ENCODE measurements around the gene CDCA3.

CDCA3 gene

GRCh38 chr12:6809056-6809455 is 42.0 kb downstream of the CDCA3 start:
- WGBS, 2 donors (ENCODE audit: extremely low coverage in 2 of 2, insufficient read length in 2 of 2, insufficient replicate concordance in 1 of 2), result no CpG with 5 or more reads among the region's 10 CpGs
- DNase-seq (ENCODE audit: low spot score), result no peak

GRCh38 chr12:6807170-6807569 is 43.9 kb downstream of the CDCA3 start:
- Histone ChIP-seq H4K8ac (ENCODE audit: low read depth, low read length) (no peak overlapping the region), H3K4me3 (ENCODE audit: low read length in 2 of 2) (no peak overlapping the region), H3K4me2 (ENCODE audit: insufficient read depth, low read length, poor library complexity, severe bottlenecking) (no peak overlapping the region), H3K9ac (ENCODE audit: low read depth, low read length, poor library complexity) (no peak overlapping the region), H2BK120ac (ENCODE audit: low read depth, low read length) (no peak overlapping the region), H3K79me1 (ENCODE audit: low read depth, low read length) (no peaks in the 10 kb centered on the region), H2BK15ac (ENCODE audit: low read length) (no peak overlapping the region), H3K14ac (ENCODE audit: low read length) (no peak overlapping the region), H3K27ac (replicated peaks; ENCODE audit: low read length) (no peak overlapping the region), H2AK5ac (ENCODE audit: low read depth, low read length) (no peak overlapping the region), H3K36me3 (replicated peaks in 1 of 2; ENCODE audit: control insufficient read depth in 2 of 2, insufficient read depth in 2 of 2, low read length in 2 of 2) (no peaks in the 10 kb centered on the region), H4K91ac (ENCODE audit: low read depth, low read length, poor library complexity) (no peak overlapping the region), H3K4ac (ENCODE audit: low read length) (no peak overlapping the region), H2BK12ac (ENCODE audit: low read length) (no peak overlapping the region), H3K18ac (ENCODE audit: low read length) (no peak overlapping the region), H2BK5ac (ENCODE audit: low read length) (no peak overlapping the region), H2AFZ (ENCODE audit: low read length) (no peak overlapping the region), H3K4me1 (ENCODE audit: control insufficient read depth in 2 of 2, insufficient read depth in 1 of 2, low read depth in 1 of 2, low read length in 2 of 2) (no peaks in the 10 kb centered on the region), H3K23ac (ENCODE audit: low read depth, low read length, poor library complexity) (no peak overlapping the region), H3K9me3 (replicated peaks in 1 of 2; ENCODE audit: control insufficient read depth in 2 of 2, insufficient read depth in 1 of 2, low read depth in 1 of 2, low read length in 2 of 2) (peaks cover 0 to 6% of the 10 kb centered on the region in 2 donors), H3K27me3 (ENCODE audit: control insufficient read depth in 3 of 3, insufficient read depth in 3 of 3, low read depth in 1 of 3, low read length in 3 of 3) (no peaks in the 10 kb centered on the region)
- DNase-seq (ENCODE audit: low spot score), result no peak
- WGBS, 2 donors (ENCODE audit: extremely low coverage in 2 of 2, insufficient read length in 2 of 2, insufficient replicate concordance in 1 of 2), result no CpG with 5 or more reads among the region's 1 CpG

More at GRCh38 chr12:6809056-6809455, 42.0 kb downstream of the CDCA3 start:
- Histone ChIP-seq H3K4me3 (ENCODE audit: low read length in 2 of 2) (no peak overlapping the region), H2BK15ac (ENCODE audit: low read length) (peak overlapping the region; percentile 62), H3K23ac (ENCODE audit: low read depth, low read length, poor library complexity) (no peak overlapping the region), H2AFZ (ENCODE audit: low read length) (peak overlapping the region; percentile 31), H3K4me1 (ENCODE audit: control insufficient read depth in 2 of 2, insufficient read depth in 1 of 2, low read depth in 1 of 2, low read length in 2 of 2) (no peaks in the 10 kb centered on the region), H3K27me3 (ENCODE audit: control insufficient read depth in 3 of 3, insufficient read depth in 3 of 3, low read depth in 1 of 3, low read length in 3 of 3) (no peaks in the 10 kb centered on the region), H3K4me2 (ENCODE audit: insufficient read depth, low read length, poor library complexity, severe bottlenecking) (no peak overlapping the region), H3K18ac (ENCODE audit: low read length) (no peak overlapping the region), H3K4ac (ENCODE audit: low read length) (no peak overlapping the region), H3K9ac (ENCODE audit: low read depth, low read length, poor library complexity) (no peak overlapping the region), H3K79me1 (ENCODE audit: low read depth, low read length) (no peaks in the 10 kb centered on the region), H2BK120ac (ENCODE audit: low read depth, low read length) (no peak overlapping the region), H3K9me3 (replicated peaks in 1 of 2; ENCODE audit: control insufficient read depth in 2 of 2, insufficient read depth in 1 of 2, low read depth in 1 of 2, low read length in 2 of 2) (peaks cover 0 to 5% of the 10 kb centered on the region in 2 donors), H4K8ac (ENCODE audit: low read depth, low read length) (no peak overlapping the region), H3K36me3 (replicated peaks in 1 of 2; ENCODE audit: control insufficient read depth in 2 of 2, insufficient read depth in 2 of 2, low read length in 2 of 2) (no peaks in the 10 kb centered on the region), H3K27ac (replicated peaks; ENCODE audit: low read length) (no peak overlapping the region), H2AK5ac (ENCODE audit: low read depth, low read length) (no peak overlapping the region), H3K14ac (ENCODE audit: low read length) (peak overlapping the region; percentile 4), H4K91ac (ENCODE audit: low read depth, low read length, poor library complexity) (no peak overlapping the region), H2BK12ac (ENCODE audit: low read length) (no peak overlapping the region), H2BK5ac (ENCODE audit: low read length) (no peak overlapping the region)

- no peaks in the 10 kb centered on the region for H3K79me1 ChIP-seq (ENCODE audit: low read depth, low read length)
- no peaks in the 10 kb centered on the region for H3K36me3 ChIP-seq (replicated peaks in 1 of 2; ENCODE audit: control insufficient read depth in 2 of 2, insufficient read depth in 2 of 2, low read length in 2 of 2)
- no peak overlapping the region for H3K4ac ChIP-seq (ENCODE audit: low read length)
- no peak overlapping the region for H3K4me3 ChIP-seq (ENCODE audit: low read length in 2 of 2)
- no peak overlapping the region for H2AK5ac ChIP-seq (ENCODE audit: low read depth, low read length)
- no peak overlapping the region for H2BK5ac ChIP-seq (ENCODE audit: low read length)
- H2BK12ac ChIP-seq (ENCODE audit: low read length), result no peak overlapping the region
- no peaks in the 10 kb centered on the region for H3K4me1 ChIP-seq (ENCODE audit: control insufficient read depth in 2 of 2, insufficient read depth in 1 of 2, low read depth in 1 of 2, low read length in 2 of 2)
- no peak overlapping the region for H2AFZ ChIP-seq (ENCODE audit: low read length)
- no peak overlapping the region for H4K8ac ChIP-seq (ENCODE audit: low read depth, low read length)
- no peak overlapping the region for H3K9ac ChIP-seq (ENCODE audit: low read depth, low read length, poor library complexity)
- DNase-seq (ENCODE audit: low spot score), result no peak
- H3K14ac ChIP-seq (ENCODE audit: low read length), result no peak overlapping the region
- no peaks in the 10 kb centered on the region for H3K27me3 ChIP-seq (ENCODE audit: control insufficient read depth in 3 of 3, insufficient read depth in 3 of 3, low read depth in 1 of 3, low read length in 3 of 3)
- no peak overlapping the region for H3K18ac ChIP-seq (ENCODE audit: low read length)
- H3K27ac ChIP-seq (replicated peaks; ENCODE audit: low read length), result no peak overlapping the region
- no peak overlapping the region for H3K23ac ChIP-seq (ENCODE audit: low read depth, low read length, poor library complexity)
- H2BK15ac ChIP-seq (ENCODE audit: low read length), result no peak overlapping the region
- no peak overlapping the region for H2BK120ac ChIP-seq (ENCODE audit: low read depth, low read length)
- WGBS, 2 donors (ENCODE audit: extremely low coverage in 2 of 2, insufficient read length in 2 of 2, insufficient replicate concordance in 1 of 2), result no CpG with 5 or more reads among the region's 5 CpGs
- no peak overlapping the region for H3K4me2 ChIP-seq (ENCODE audit: insufficient read depth, low read length, poor library complexity, severe bottlenecking)
- H3K9me3 ChIP-seq (replicated peaks in 1 of 2; ENCODE audit: control insufficient read depth in 2 of 2, insufficient read depth in 1 of 2, low read depth in 1 of 2, low read length in 2 of 2), result peaks cover 0 to 1% of the 10 kb centered on the region in 2 donors
- H4K91ac ChIP-seq (ENCODE audit: low read depth, low read length, poor library complexity), result no peak overlapping the region
Measured at GRCh38 chr12:6799147-6799546, 51.9 kb downstream of the CDCA3 start.

All from neuronal stem cell (in vitro differentiated cells).